Lower lobe of right lung (tissue), 2 donors: ENCODE measurements around the gene VEZF1. TPM values are rescaled to one million over a fixed set of nuclear protein-coding genes. Genes with fewer than 3 reads are reported as not detected.

Source experiments
- ATAC-seq, 2 donors: fragments of 200-7000 bp; cut with Tn5 transposase; one replicate each; pipeline ENCODE4 v1.9.1; 2020 to 2022; ENCODE audit warnings: mild to moderate bottlenecking in 2 of 2, moderate library complexity in 2 of 2
- DNase-seq: peaks from one replicate; pipeline ENCODE4 v3.0.0-alpha.2; 2020
- H3K27ac ChIP-seq: fragments of 200-600 bp; one replicate; pipeline ENCODE4 v1.8.0; 2022
- H3K27me3 ChIP-seq: fragments of 200-600 bp; one replicate; pipeline ENCODE4 v1.8.0; 2022; ENCODE audit warnings: low read depth
- H3K36me3 ChIP-seq: fragments of 200-600 bp; one replicate; pipeline ENCODE4 v1.8.0; 2022; ENCODE audit warnings: mild to moderate bottlenecking
- H3K4me1 ChIP-seq: fragments of 200-600 bp; one replicate; pipeline ENCODE4 v1.8.0; 2022
- H3K4me3 ChIP-seq: fragments of 200-600 bp; one replicate; pipeline ENCODE4 v1.8.0; 2022; ENCODE audit warnings: mild to moderate bottlenecking
- H3K9me3 ChIP-seq: fragments of 200-600 bp; one replicate; pipeline ENCODE4 v1.8.0; 2022
- CTCF ChIP-seq: fragments of 200-600 bp; IDR thresholded peaks from one replicate; pipeline ENCODE4 v1.8.0; 2022; ENCODE audit warnings: antibody characterized with exemption, mild to moderate bottlenecking
- intact Hi-C: fragments of 100-400 bp; cut with DNase I; formaldehyde crosslinking; loops from one replicate; pipeline ENCODE4 v1.11.0; 2022
- total RNA-seq: library from RNA; stranded (reverse); fragmentation: NEBNext Ultra II Directional; extraction: Animal tissue kit (Norgen Biotek cat#: 25700); gene quantifications from one replicate; pipeline ENCODE4 v1.2.1, GENCODE V29; 2021
- donor health status: DM: no; HTN: yes; CAD: no; lungs with severe emphysema.

VEZF1 gene
- total RNA-seq, 1 donor from 2014 or later = 73.5 TPM

- Histone ChIP-seq H3K4me1 (peaks cover 59% of the 10 kb centered on the region), H3K4me3 (no peak overlapping the region), H3K27me3 (no peaks in the 10 kb centered on the region), H3K36me3 (peaks cover 82% of the 10 kb centered on the region), H3K27ac (no peak overlapping the region), H3K9me3 (no peaks in the 10 kb centered on the region)
- no peak for TF ChIP-seq CTCF
- ATAC-seq (no peak), DNase-seq (no peak)
- intact Hi-C loops = no loop called here
Measured at GRCh38 chr17:58001461-58002124, 13.5 kb upstream of the VEZF1 start.

- Histone ChIP-seq H3K27ac (no peak overlapping the region), H3K4me1 (peaks cover 46% of the 10 kb centered on the region), H3K9me3 (no peaks in the 10 kb centered on the region), H3K4me3 (no peak overlapping the region), H3K27me3 (no peaks in the 10 kb centered on the region), H3K36me3 (peaks cover 66% of the 10 kb centered on the region)
- TF ChIP-seq CTCF = peak; percentile 94
- DNase-seq (no peak), ATAC-seq (peak; percentile 82 to 86)
- intact Hi-C loops = loop anchor here (10.0 kb wide), 2 partner anchors 105 to 145 kb away; partner anchors contain the start of gene MRPS23
Measured at GRCh38 chr17:57999496-58000017, 11.5 kb upstream of the VEZF1 start.

DNA sequence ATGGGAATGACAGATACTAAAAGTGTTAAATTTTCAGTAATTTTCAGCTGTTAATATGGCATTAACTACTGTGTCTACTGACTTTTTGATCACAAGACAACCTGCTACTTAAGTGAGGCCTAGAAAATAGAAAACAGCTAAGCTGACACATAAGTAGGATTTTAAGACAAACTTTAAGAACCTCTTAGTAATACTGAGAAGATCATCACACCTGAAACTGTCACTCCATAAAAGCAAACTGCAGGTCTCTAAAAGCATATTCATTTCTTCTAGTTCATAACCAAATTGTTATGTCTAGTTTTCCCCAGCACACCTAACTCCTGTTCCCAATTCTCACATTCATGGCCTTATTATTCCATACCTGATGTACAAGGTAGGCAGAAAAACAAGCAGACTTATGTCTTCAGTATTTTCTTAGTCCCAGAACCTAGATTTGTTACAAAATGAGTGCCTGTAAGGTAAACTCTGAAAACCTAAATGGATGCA lies 11.0 kb upstream of the VEZF1 start:
- ATAC-seq (no peak), DNase-seq (no peak)
- Histone ChIP-seq H3K36me3 (peaks cover 61% of the 10 kb centered on the region), H3K9me3 (no peaks in the 10 kb centered on the region), H3K4me3 (no peak overlapping the region), H3K4me1 (peaks cover 46% of the 10 kb centered on the region), H3K27me3 (no peaks in the 10 kb centered on the region), H3K27ac (no peak overlapping the region)
- intact Hi-C loops = loop anchor here (10.0 kb wide), 2 partner anchors 104 to 144 kb away; partner anchors contain the start of gene MRPS23
- no peak for TF ChIP-seq CTCF

DNA sequence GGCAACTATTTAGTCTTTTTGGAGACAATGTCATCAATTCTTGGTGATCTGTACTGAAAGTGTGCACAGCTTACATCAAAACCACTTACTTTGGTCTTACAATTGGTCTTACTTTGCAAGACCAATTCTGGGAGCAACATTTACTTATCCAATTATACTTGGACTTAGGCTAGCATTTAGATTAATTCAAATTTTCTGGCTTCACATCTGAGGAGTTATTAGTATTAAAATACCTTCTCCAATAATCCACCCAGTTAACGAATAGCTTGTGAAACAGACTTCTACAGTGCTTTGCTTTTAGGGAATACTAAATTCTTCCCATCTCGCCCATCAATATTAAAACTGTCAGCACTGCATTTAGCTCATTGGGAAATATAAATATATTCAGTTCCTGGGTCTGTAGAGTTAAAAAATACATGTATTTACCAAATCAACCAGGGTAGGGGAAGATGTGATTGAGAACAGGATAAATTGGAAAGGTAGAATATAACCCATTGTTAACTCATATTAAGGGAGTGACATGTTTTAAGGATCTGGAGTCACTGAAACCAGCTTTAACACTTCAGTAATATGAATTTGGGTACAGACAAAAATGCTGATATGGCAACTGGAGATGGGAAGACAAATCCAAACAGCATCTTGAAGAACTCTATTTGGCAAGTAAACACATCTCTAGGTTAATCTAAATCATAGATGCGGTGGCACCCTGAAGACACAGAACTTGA lies 9.2 kb upstream of the VEZF1 start:
- H3K9me3 ChIP-seq = no peaks in the 10 kb centered on the region
- no peaks in the 10 kb centered on the region for H3K27me3 ChIP-seq
- H3K4me1 ChIP-seq = peaks cover 46% of the 10 kb centered on the region
- H3K36me3 ChIP-seq = peaks cover 43% of the 10 kb centered on the region
- intact Hi-C loops = loop anchor here (10.0 kb wide), 2 partner anchors 102 to 142 kb away; partner anchors contain the start of gene MRPS23
- DNase-seq = no peak
- H3K4me3 ChIP-seq = no peak overlapping the region
- TF ChIP-seq CTCF = no peak
- no peak overlapping the region for H3K27ac ChIP-seq
- ATAC-seq = no peak

DNA sequence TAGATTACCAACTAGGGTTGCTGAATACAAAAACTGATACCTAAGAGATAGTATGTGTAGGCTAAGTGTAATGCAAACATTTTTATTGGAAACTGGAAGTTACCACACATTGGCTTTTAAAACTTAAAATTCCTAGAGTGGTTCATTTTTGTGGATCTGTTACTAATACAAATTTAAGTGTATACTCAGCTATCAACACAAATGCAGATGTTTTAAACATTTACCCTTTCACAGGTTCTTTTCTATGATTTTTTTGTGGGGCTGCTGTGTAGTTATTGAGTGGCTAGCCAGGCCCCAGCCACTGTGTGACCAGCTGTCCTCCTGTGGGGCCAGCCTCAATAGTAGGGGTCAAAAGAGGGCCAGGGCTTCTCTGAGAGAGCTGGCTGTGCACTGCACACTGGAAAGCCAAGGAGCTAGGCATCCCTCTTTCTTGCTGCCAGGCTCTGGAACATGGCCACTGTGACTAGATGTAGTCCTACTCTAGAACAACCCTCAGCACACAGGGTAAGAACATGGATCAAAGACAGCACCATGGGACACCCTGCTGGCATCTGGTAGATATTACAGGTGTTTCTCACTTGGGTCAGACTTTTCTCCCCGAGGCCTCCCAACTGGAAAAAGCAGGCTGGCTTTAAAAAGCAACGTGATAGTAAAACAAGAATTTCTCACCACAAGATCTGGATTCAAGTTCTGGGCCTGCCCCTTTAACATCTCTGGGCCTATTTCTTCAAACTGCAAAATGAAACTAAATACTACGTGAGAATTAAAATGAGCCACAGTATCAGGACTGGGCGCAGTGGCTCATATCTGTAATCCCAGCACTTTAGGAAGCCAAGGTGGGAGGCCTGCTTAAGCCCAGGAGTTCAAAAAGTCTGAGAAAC lies 7.3 kb upstream of the VEZF1 start:
- Histone ChIP-seq H3K9me3 (no peaks in the 10 kb centered on the region), H3K4me1 (peaks cover 39% of the 10 kb centered on the region), H3K27me3 (no peaks in the 10 kb centered on the region), H3K27ac (peak overlapping the region; percentile 42), H3K4me3 (no peak overlapping the region), H3K36me3 (peaks cover 23% of the 10 kb centered on the region)
- TF ChIP-seq CTCF = peak; percentile 62
- ATAC-seq = peak; percentile 91 to 92
- intact Hi-C loops = loop anchor here (10.0 kb wide), 2 partner anchors 101 to 141 kb away; partner anchors contain the start of gene MRPS23
- DNase-seq = no peak
